ENCODE results near the gene GABBR2.

The GABBR2 gene

DNA sequence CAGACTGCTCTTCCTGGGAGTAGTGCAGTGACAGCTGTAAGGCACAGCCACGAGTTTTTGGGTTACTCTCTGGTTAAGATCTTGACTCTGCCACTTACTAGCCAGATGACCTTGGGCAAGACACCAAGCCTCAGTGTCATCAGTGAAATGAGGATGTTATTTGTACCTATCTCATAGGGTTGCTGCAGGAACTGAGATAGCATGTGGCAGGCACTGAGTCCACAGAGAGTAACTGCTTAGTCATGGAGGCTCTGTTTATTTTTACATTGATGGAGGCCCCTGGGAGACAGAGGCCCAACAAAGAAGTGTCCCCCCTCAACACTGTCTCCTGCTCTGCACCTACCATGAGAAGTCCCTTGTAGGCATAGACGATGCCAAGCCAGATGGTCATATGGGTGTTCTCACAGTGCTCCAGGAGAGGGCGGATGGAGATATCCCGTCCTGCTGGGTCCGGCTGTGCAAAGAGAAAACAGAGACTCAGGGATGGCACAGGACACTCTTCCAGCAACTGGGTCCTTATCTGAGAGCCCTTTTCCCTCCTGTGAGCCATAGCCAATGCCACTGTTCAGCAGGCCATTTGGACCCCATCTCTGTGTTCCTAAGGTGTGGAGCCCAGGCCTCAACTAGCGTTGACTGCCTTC lies 397.9 kb downstream of the GABBR2 start:
- no peak for TF ChIP-seq CTCF (IDR thresholded peaks at IDR 0.05; ENCODE audit: unreplicated experiment in 3 of 3)
- H3K4me3 Mint-ChIP-seq: no peak overlapping the region
- H3K4me1 Mint-ChIP-seq: peaks cover 13% of the 10 kb centered on the region
- H3K9me3 Mint-ChIP-seq: no peaks in the 10 kb centered on the region
- no peak overlapping the region for H3K27ac Mint-ChIP-seq
- peaks cover 9% of the 10 kb centered on the region for H3K27me3 Mint-ChIP-seq (ENCODE audit: low read depth)
- no peaks in the 10 kb centered on the region for H3K36me3 Mint-ChIP-seq (ENCODE audit: low read depth)

- Mint-ChIP-seq H3K36me3 (ENCODE audit: low read depth) (no peaks in the 10 kb centered on the region), H3K27ac (peak overlapping the region; percentile 34 to 62 (median 57)), H3K4me1 (peaks cover 23% of the 10 kb centered on the region), H3K4me3 (peak overlapping the region in 1 of 3 experiments; percentile 62), H3K9me3 (no peaks in the 10 kb centered on the region), H3K27me3 (ENCODE audit: low read depth) (peaks cover 3% of the 10 kb centered on the region)
- TF ChIP-seq CTCF (IDR thresholded peaks at IDR 0.05; ENCODE audit: unreplicated experiment in 3 of 3): no peak
Observed at GRCh38 chr9:98306384-98307145, 402.2 kb downstream of the GABBR2 start.

- H3K27ac Mint-ChIP-seq: no peak overlapping the region
- no peak for TF ChIP-seq CTCF (IDR thresholded peaks at IDR 0.05; ENCODE audit: unreplicated experiment in 3 of 3)
- peaks cover 23% of the 10 kb centered on the region for H3K4me1 Mint-ChIP-seq
- H3K27me3 Mint-ChIP-seq (ENCODE audit: low read depth): peaks cover 7% of the 10 kb centered on the region
- H3K4me3 Mint-ChIP-seq: peak overlapping the region in 1 of 3 experiments; percentile 49
- H3K36me3 Mint-ChIP-seq (ENCODE audit: low read depth): no peaks in the 10 kb centered on the region
- H3K9me3 Mint-ChIP-seq: no peaks in the 10 kb centered on the region
Observed at GRCh38 chr9:98304381-98304780, 404.4 kb downstream of the GABBR2 start.

- no peak overlapping the region for H3K27ac Mint-ChIP-seq
- H3K36me3 Mint-ChIP-seq (ENCODE audit: low read depth): no peaks in the 10 kb centered on the region
- peak overlapping the region in 1 of 3 experiments; percentile 49 for H3K4me3 Mint-ChIP-seq
- peaks cover 23% of the 10 kb centered on the region for H3K4me1 Mint-ChIP-seq
- no peak for TF ChIP-seq CTCF (IDR thresholded peaks at IDR 0.05; ENCODE audit: unreplicated experiment in 3 of 3)
- H3K27me3 Mint-ChIP-seq (ENCODE audit: low read depth): peaks cover 7% of the 10 kb centered on the region
- H3K9me3 Mint-ChIP-seq: no peaks in the 10 kb centered on the region
Observed at GRCh38 chr9:98303633-98304125, 405.1 kb downstream of the GABBR2 start.

GRCh38 chr9:98302938-98303632 lies 405.6 kb downstream of the GABBR2 start:
- TF ChIP-seq CTCF (IDR thresholded peaks at IDR 0.05; ENCODE audit: unreplicated experiment in 3 of 3): no peak

More at GRCh38 chr9:98302938-98303632, 405.6 kb downstream of the GABBR2 start:
- Mint-ChIP-seq H3K4me3 (no peak overlapping the region), H3K36me3 (ENCODE audit: low read depth) (no peaks in the 10 kb centered on the region), H3K27ac (no peak overlapping the region), H3K9me3 (no peaks in the 10 kb centered on the region), H3K27me3 (ENCODE audit: low read depth) (peaks cover 7% of the 10 kb centered on the region), H3K4me1 (peaks cover 23% of the 10 kb centered on the region)
